OCI-LY7 (cell line): ENCODE data around the gene PCGF5. TPM values are rescaled to one million over a fixed set of nuclear protein-coding genes. Genes with fewer than 3 reads are reported as not detected.

Source experiments
- BruUV-seq: library from RNA; stranded (reverse); fragments of 400-500 nt; replicated peaks from 2 replicates; lab custom pipeline; 2021; lab: Mats Ljungman, UMichigan
- CTCF ChIA-PET: fragments of 300-600 bp; sonication (Branson Sonifier 250); formaldehyde crosslinking; loops from one replicate; lab custom pipeline; 2022; ENCODE audit warnings: antibody characterized with exemption; ENCODE audit not compliant: unreplicated experiment; lab: Charles Lee
- POLR2A ChIA-PET: fragments of 300-600 bp; sonication (Branson Sonifier 250); formaldehyde crosslinking; loops from one replicate; lab custom pipeline; 2022; ENCODE audit warnings: antibody characterized with exemption; lab: Charles Lee
- DNase-seq: peaks from one replicate; pipeline ENCODE4 v3.0.0-alpha.2; 2015; ENCODE audit warnings: low spot score
- H2AFZ ChIP-seq: fragments of 200-600 bp; sonication (generic), shearing (Covaris generic); 2 replicates; pipeline ENCODE4 v1.6.1; 2014; ENCODE audit warnings: mild to moderate bottlenecking, antibody characterized with exemption, low read length, moderate library complexity
- H3K27ac ChIP-seq: fragments of 200-600 bp; sonication (generic); 2 replicates; pipeline ENCODE4 v1.5.1; 2014; ENCODE audit warnings: mixed run types, low read depth, mild to moderate bottlenecking, moderate library complexity, low read length, inconsistent platforms; ENCODE audit not compliant: poor library complexity, severe bottlenecking
- H3K36me3 ChIP-seq: fragments of 200-600 bp; sonication (generic); 2 replicates; pipeline ENCODE4 v1.6.1; 2014; ENCODE audit warnings: mild to moderate bottlenecking, antibody characterized with exemption, low read length, moderate library complexity, mixed read lengths; ENCODE audit not compliant: insufficient read depth
- H3K4me1 ChIP-seq: fragments of 200-600 bp; sonication (generic); 2 replicates; pipeline ENCODE4 v1.5.1; 2014; ENCODE audit warnings: mild to moderate bottlenecking, low read length; ENCODE audit not compliant: insufficient read depth, poor library complexity, severe bottlenecking
- H3K4me2 ChIP-seq: fragments of 200-600 bp; sonication (generic); 2 replicates; pipeline ENCODE4 v1.6.1; 2014; ENCODE audit warnings: mild to moderate bottlenecking, low read length
- H3K4me3 ChIP-seq: fragments of 200-600 bp; sonication (generic); 2 replicates; pipeline ENCODE4 v1.5.1; 2014; ENCODE audit warnings: mild to moderate bottlenecking, low read depth, low read length; ENCODE audit not compliant: poor library complexity, severe bottlenecking
- H3K79me2 ChIP-seq: fragments of 200-600 bp; sonication (generic); 2 replicates; pipeline ENCODE4 v1.6.1; 2016; ENCODE audit warnings: low read depth, mild to moderate bottlenecking, low read length, moderate library complexity, mixed read lengths; ENCODE audit not compliant: insufficient read depth
- H3K9me2 ChIP-seq: fragments of 200-600 bp; sonication (generic); 2 replicates; pipeline ENCODE4 v1.6.1; 2016; ENCODE audit warnings: mild to moderate bottlenecking, low read length, mixed read lengths; ENCODE audit not compliant: insufficient read depth
- H3K9me3 ChIP-seq: fragments of 200-600 bp; sonication (generic); 2 replicates; pipeline ENCODE4 v1.6.1; 2014; ENCODE audit warnings: mild to moderate bottlenecking, mixed run types, low read length, mixed read lengths
- H4K20me1 ChIP-seq: fragments of 200-600 bp; sonication (generic); 2 replicates; pipeline ENCODE4 v1.6.1; 2014; ENCODE audit warnings: mild to moderate bottlenecking, antibody characterized with exemption, low read length, moderate library complexity, mixed read lengths; ENCODE audit not compliant: insufficient read depth
- EZH2phosphoT487 ChIP-seq: fragments of 200-600 bp; sonication (generic); IDR thresholded peaks from 2 replicates; pipeline ENCODE4 v1.6.1; 2018; ENCODE audit warnings: low read depth, borderline replicate concordance, mild to moderate bottlenecking, mixed run types, antibody characterized with exemption, low read length, moderate library complexity, mixed read lengths
- intact Hi-C: fragments of 100-400 bp; cut with micrococcal nuclease; formaldehyde crosslinking; loops from one replicate; pipeline ENCODE4 v1.10.0; 2022; ENCODE audit not compliant: unreplicated experiment
- total RNA-seq, 2 experiments: library from RNA; depleted of rRNA in 1 of 2; stranded (reverse); fragments of >200 nt in 1 of 2; shearing (Covaris generic) in 1 of 2; gene quantifications; 2 replicates each; pipeline ENCODE4 v1.2.3, GENCODE V29; 2014 to 2022
- TF ChIP-seq, protein P1 (sequence below): fragments of 200-600 bp; sonication (generic); conservative IDR thresholded peaks from 2 replicates; pipeline ENCODE4 v1.5.1; 2014; ENCODE audit warnings: mild to moderate bottlenecking, antibody characterized with exemption, low read length, moderate library complexity, mixed read lengths

PCGF5 gene
- total RNA-seq, 2 experiments from 2014 or later = 25.1 to 40.9 TPM

DNA sequence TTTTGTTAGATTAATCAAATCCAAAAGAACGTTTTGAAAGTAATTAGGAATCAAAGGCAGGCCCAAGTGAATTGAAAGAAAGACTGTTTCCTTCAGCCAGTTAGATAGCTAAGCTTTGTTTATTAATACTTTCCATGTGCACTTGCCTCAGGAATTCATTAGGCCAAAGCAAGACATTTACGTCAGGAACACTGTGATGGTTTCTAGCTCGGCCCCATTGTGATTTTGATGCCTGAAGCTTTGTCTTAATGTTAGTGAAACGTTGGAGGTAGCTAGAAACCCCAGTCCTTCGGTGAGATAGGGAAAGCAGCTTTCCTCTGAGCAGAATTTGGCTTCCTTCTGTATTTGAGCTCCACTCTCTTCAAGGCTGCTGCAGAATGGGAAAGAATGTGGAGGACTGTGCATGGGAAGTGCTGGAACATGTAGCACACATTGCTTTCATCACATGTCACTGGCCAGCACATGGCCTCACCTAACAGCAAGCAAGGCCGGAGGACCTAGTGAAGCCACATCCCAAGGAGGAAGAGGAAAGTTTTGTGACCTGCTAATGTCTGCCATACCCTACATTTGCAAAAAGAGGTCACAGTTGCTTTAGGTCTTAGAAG, 64.1 kb downstream of the PCGF5 start:
- Histone ChIP-seq H2AFZ (no peak overlapping the region), H3K4me3 (no peak overlapping the region), H3K9me2 (no peaks in the 10 kb centered on the region), H3K4me1 (no peaks in the 10 kb centered on the region), H3K9me3 (no peaks in the 10 kb centered on the region), H3K36me3 (no peaks in the 10 kb centered on the region), H4K20me1 (no peaks in the 10 kb centered on the region), H3K4me2 (no peak overlapping the region), H3K79me2 (no peaks in the 10 kb centered on the region), H3K27ac (no peak overlapping the region)
- intact Hi-C loops = no loop called here
- CTCF ChIA-PET = no interaction called here
- no peak for DNase-seq
- POLR2A ChIA-PET = interaction anchor here (0.8 to 1.8 kb wide), 4 partner anchors 10 to 16 kb away, joined by 3 to 6 read pairs (median 4); no protein-coding TSS in a partner anchor
- no TSS peak for BruUV-seq
- TF ChIP-seq, protein P1, sequence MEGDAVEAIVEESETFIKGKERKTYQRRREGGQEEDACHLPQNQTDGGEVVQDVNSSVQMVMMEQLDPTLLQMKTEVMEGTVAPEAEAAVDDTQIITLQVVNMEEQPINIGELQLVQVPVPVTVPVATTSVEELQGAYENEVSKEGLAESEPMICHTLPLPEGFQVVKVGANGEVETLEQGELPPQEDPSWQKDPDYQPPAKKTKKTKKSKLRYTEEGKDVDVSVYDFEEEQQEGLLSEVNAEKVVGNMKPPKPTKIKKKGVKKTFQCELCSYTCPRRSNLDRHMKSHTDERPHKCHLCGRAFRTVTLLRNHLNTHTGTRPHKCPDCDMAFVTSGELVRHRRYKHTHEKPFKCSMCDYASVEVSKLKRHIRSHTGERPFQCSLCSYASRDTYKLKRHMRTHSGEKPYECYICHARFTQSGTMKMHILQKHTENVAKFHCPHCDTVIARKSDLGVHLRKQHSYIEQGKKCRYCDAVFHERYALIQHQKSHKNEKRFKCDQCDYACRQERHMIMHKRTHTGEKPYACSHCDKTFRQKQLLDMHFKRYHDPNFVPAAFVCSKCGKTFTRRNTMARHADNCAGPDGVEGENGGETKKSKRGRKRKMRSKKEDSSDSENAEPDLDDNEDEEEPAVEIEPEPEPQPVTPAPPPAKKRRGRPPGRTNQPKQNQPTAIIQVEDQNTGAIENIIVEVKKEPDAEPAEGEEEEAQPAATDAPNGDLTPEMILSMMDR = no peak
- no peak for TF ChIP-seq EZH2phosphoT487

DNA sequence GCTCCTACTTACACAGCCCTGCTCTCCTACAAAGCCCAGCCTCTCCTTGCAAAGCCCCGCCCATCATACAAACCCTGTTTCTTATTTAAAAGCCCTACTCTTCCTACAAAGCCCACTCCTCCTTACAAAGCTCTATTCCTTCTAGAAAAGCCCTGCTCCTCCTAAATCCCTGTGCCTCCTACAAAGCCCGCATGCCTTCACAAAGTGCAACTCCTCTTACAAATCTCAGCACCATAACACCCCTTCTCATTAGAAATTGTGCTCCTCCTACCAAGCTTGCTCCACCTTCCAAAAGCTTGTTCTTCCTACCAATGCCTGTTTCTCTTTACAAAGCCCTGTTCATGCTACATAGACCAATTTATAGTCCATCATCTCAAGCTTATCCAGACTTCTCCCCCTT, 66.1 kb downstream of the PCGF5 start:
- H2AFZ ChIP-seq = no peak overlapping the region
- H3K36me3 ChIP-seq = no peaks in the 10 kb centered on the region
- H3K4me1 ChIP-seq = no peaks in the 10 kb centered on the region
- intact Hi-C loops = no loop called here
- H4K20me1 ChIP-seq = no peaks in the 10 kb centered on the region
- no peak overlapping the region for H3K4me2 ChIP-seq
- TF ChIP-seq, protein P1 = no peak
- TF ChIP-seq EZH2phosphoT487 = no peak
- H3K9me2 ChIP-seq = no peaks in the 10 kb centered on the region
- no peak overlapping the region for H3K27ac ChIP-seq
- H3K79me2 ChIP-seq = no peaks in the 10 kb centered on the region
- POLR2A ChIA-PET = interaction anchor here (2.1 kb wide), 1 partner anchor 36 kb away, joined by 4 read pairs; no protein-coding TSS in a partner anchor
- no peaks in the 10 kb centered on the region for H3K9me3 ChIP-seq
- CTCF ChIA-PET = no interaction called here
- no peak for DNase-seq
- H3K4me3 ChIP-seq = no peak overlapping the region
- BruUV-seq = no TSS peak

DNA sequence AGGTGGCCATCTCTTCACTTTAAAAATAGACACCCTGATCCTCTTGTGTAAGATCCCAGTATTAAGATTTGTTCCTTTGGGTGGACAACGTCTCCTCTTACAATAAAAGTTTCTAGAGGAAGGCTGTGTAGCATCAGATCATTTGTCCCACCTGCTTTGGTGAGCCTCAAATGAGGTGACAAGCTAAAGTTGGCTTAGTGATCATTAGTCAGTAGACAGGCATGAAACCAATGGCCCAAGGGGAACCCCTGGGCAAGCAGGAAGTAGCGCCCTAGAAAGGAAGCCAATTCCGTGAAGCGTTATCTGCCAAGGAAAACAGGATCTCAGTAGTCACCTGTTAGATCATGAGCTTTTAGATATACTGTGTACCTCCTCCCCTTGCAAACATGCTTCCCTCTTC, 66.8 kb downstream of the PCGF5 start:
- ChIA-PET POLR2A (interaction anchor here (2.1 kb wide), 1 partner anchor 37 kb away, joined by 4 read pairs; no protein-coding TSS in a partner anchor), CTCF (no interaction called here)
- Histone ChIP-seq H3K4me3 (no peak overlapping the region), H3K36me3 (no peaks in the 10 kb centered on the region), H3K9me2 (no peaks in the 10 kb centered on the region), H3K9me3 (no peaks in the 10 kb centered on the region), H3K4me2 (no peak overlapping the region), H2AFZ (no peak overlapping the region), H3K27ac (no peak overlapping the region), H3K79me2 (no peaks in the 10 kb centered on the region), H3K4me1 (no peaks in the 10 kb centered on the region), H4K20me1 (no peaks in the 10 kb centered on the region)
- intact Hi-C loops = no loop called here
- no peak for DNase-seq
- TF ChIP-seq, protein P1 = no peak
- TF ChIP-seq EZH2phosphoT487 = no peak
- BruUV-seq = no TSS peak
